Stimulated activated CD8-positive, alpha-beta memory T cell treated with anti-CD3 and anti-CD28 coated beads, Interleukin-7, amount 100 ng/mL, for 48 hours (primary cell): ENCODE data around the gene FILIP1L.

Experiments used
- DNase-seq, 2 donors: peaks; one replicate each; pipeline ENCODE4 v3.0.0-alpha.2; 2020; ENCODE audit warnings: low read depth in 1 of 2; ENCODE audit errors: extremely low read depth in 1 of 2

Gene FILIP1L

DNA sequence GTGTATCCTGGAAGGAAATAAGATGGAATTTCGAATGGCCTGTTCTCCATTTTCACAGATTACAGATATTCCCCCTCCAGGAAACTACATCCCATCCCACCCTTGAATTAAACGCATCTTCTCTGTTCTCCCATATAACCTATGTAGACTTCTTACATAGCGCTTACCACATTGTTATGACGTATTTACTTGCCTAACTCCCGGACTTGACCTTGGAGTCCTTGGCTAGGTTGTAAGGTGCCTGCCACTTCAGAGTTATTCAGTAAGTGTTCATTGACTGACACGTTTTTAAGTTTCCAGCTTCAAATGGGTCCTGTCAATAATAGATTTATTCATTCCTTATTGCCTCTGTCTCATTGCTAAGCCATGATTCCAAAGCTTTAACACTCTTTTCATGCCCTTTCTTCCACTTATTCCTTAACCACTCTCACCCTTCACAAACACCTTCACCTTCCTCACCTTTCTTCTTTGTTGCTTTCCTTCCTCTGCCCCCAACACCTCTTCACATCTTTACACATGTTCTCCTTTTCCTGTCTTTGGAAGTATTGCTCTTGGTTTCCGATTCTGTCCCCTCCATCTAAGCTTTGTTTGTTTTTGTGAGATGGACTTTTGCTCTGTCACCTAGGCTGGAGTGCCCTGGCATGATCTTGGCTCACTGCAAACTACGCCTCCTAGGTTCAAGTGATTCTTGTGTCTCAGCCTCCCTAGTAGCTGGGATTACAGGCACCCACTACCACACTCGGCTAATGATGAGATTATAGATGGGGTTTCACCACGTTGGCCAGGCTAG is 158.3 kb downstream of the FILIP1L start:
- no peak for DNase-seq

DNA sequence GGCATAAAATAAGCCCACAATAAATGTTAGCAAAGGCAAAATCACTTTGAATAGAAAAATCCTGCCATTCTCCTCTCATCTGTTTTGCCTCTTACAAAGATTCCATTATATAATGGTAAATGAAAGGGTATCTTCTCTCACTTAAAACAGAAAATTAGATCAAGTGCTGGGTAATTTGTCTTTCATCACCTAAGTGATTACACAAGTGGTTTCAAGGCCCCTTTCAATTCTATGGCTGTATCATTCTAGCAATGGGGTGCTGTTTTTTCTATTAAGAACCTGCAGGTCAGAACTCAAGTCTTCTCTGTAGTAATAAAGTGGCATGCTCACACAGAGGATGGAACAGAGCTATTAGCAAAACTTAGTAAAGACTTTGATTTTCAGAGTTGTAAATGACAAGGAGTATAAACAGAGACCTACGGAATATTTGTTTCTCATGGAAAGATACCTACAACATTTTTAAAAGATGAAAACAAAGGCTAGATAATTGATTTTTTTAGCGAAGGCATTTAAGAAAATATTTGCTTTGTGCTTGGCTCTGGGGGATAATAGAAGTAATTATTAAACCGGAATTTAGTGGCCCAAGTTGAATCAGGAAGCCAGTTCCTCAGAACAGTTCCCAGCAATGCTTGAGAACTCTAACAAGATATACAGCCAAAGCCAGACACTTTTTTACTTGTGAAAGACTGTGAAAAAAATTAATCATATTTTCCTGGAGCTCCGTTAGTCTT is 159.2 kb downstream of the FILIP1L start:
- no peak for DNase-seq

DNA sequence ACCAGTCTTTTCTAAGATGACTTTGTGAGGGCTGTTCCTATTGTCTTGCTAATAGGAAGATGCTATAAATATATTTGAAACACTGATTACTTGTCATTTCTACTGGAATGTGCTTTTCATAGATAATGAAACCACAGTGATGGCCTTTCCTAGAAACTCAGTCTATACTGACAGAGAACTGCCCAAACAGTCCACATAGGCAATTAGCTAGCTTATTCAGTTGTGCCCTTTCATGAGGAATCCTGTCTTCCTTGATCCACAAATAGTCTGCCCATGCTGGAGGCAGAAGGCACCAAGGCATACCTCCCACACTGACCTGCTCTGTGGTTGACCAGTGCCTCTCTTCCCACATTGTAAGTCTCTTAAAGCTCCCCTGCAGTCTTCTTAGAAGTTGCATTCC is 160.7 kb downstream of the FILIP1L start:
- no peak for DNase-seq

DNA sequence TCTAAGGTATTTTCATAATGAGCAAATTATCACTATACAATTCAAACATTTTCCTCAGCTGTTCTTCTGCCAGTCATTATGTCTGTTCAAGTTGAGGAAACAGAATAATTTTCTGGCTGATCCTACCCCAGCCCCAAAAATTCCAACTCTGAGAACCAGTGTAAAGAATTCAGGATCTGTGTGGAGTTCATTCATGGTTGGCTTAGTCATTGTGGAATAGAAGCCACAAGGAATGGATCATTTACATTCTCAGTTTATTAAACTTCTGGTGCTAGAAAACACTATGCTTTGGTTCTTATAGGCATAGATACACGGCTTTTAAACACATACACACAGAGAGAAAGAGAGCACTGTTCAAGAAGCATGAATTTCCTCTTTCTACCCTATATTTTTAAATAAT is 162.0 kb downstream of the FILIP1L start:
- DNase-seq = no peak

DNA sequence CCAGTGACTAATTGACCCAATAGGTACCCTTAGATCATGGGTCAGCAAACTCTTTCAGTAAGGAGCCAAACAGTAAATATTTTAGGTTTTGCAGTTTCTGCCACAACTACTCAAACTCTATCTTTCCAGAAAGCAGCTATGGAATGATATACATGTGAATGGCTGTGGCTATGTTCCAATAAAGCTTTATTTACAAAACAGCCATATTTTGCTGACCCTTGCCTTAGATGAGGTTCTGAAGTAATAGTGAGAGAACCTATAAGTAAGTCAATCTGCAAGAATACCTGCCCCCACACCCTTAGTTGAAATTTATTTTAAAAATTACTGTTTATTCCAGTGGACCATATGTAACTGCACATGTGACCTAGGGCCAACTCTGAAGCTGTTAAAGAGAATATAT is 162.6 kb downstream of the FILIP1L start:
- no peak for DNase-seq

DNA sequence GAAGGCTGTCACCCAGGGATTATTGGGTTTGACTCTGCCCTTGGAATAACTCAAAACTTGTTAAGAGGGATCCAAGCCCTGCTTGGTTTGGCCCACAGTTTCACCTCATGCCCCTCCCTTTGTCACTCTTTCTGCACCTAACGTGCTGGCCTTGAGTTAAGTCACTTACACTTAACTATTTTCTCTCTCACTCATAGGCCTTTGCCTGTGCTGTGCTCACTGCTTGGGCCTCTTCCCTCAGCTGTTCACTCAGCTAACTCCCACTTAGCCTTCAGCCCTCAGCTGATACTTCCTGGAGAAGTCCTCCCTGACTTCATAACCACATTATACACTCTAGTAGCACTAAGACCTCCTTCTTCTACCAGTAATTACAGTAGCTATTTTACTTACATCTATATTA is 163.4 kb downstream of the FILIP1L start:
- no peak for DNase-seq

DNA sequence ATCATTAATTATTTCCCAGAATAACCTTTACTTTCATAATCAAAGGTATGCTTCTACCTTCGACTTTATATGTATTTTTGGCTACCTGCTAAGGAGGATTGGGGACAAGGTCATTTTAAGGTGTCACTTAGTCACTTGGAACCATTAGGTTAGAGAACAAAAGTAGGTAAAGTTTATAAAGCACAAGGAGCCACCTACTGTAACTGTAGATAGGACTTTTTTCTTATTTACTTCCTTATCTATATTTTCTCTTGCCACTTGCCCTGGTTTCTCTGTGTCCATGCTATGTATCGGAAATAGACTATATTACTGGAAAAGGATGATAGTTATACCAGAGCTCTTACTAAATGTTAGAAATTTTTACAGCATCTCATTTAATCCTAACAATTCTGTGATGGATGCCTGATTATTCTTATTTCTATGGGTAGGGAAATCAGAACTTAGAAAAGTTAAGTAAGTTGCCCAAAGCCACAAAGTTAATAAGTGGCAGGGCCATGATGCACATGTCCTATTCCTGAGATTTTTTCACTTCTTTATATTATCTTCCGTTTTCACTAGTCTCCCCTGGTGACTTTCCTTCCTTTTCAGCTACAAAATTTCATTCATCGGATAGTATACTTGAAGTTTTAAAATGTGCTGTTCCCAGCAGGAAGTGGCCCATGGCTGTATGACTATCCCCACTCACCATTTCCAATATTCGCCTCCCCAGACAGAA is 164.2 kb downstream of the FILIP1L start:
- no peak for DNase-seq

DNA sequence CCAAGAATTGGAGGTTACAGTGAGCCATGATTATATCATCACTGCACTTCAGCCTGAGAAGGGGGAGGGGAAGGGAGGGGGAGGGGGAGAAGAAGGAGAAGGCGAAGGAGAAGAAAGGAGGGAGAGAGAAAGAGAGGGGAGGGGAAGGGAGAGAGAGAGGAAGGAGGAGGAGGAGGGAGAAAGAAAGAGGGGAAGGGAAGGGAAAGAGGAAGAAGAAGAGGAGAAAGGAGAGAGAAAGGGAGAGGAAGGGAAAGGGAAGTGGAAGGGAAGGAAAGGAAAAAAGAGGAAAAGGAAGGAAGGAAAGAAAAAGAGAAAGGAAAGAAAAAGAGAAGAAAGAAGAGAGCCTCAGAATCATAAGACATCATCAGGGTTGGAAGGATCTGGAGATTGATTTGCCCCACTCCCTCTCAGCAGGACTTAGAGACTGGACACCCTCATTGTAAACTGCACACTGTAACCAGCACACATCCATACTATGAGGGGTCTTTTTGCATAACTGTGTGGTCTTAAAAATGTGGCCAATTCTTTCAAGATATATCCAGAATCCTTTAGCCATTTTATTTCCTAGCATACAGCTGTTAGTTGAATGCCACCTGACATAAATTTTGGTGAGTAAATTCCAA is 165.7 kb downstream of the FILIP1L start:
- DNase-seq = no peak

DNA sequence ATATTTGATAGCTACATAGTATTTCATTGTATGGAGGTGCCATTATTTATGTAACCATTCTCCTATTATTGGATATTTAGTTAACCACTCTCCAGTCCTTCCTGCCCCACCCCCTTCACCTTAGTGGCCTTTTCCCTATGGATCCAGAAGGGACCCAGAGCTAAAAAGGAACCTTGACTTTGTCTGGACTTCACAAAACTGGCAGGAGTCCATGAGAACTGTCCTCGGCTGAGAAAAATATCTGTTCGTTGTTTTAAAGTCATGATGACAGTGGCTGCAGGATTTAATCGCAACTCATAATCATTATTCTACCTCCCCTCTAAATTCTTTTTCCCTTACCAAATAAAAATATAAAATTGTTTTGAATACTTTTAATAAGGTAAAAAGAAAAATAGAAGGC is 166.9 kb downstream of the FILIP1L start:
- DNase-seq = no peak

DNA sequence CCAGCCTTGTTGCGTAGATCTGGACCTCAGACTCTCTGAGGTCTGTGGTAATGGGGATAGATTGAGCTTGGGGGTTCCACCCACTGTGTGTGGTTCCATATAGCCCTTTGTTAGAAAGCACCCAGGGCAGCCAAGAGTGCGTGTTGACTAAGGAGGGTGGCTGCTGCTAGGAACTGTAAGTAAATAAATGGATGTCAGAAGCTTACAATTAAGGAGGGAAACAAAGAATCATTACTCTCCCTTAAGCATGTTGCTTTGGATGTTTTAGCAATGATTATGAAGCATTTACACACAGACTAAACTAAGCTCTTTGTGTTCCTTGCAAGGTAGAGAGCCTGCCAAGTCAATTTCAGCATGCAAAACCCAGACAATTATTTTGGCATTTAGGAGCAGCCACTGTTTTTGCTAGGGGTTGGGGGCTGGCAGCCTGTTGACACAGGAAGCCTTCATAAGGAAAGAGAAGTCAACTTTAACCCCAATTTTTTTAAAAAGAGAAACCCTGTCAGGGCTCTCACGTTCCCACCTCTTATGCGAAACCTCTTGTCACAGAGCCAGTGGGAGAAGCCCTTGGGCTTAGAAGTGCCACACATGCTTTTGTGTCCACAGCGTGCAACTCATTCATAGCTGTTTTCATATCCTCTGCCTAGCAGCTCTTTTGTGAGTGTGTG is 168.8 kb downstream of the FILIP1L start:
- no peak for DNase-seq

DNA sequence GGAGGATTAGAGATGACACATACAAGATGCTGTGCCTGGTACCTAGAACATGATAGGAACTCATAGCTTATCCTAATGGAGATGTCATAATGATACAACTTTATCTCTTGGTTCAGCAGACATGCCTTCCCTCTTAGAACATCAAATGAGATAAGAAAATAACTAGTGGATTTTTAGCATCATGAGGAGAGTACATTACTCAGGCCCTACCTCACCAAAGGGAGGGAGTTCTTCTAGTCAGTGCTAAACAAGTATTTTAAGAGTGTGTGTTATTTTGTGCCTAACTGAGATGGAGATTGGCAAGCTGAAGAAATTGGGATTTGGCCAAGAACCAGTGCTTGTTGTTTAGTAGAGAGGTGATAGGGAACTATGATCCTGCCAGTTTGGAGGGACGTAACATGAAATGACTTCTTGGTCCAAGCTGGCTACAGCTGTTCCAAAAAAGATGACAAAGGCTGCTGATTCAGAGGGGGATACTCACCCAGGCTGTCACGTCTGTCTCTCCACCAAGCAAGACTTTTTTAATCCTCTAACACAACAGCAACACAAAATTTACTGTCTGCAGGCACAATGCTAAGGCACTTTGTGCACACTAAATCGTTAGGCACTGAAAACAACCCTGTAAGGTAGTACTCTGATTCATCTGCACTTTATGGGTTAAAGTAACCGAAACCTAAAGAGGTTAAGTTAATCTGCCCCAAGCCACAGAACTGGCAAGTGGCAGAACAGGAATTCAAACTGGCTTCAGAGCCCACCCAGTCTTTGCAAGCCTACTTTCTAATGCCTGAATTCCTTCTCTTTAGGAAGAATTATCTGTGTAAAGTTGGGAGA is 170.2 kb downstream of the FILIP1L start:
- DNase-seq = no peak

DNA sequence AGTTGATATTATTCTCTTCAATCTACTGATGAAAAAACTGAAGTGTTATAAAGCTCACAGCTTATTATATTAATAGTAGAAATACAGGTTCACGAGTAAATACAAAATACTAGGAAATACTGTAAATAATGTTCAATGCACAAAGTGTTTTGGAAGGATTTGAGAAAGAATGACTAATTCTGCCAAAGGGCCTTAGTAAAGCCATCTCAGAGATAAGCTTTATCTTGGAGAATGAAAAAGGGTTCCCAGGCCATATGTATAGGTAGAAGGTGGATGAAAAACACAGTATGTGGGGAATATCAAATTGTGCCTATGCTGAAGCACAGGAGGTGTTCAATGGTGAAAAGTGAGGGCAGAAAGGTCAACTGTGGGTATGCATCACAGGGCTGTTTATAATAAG is 173.1 kb downstream of the FILIP1L start:
- DNase-seq = no peak

DNA sequence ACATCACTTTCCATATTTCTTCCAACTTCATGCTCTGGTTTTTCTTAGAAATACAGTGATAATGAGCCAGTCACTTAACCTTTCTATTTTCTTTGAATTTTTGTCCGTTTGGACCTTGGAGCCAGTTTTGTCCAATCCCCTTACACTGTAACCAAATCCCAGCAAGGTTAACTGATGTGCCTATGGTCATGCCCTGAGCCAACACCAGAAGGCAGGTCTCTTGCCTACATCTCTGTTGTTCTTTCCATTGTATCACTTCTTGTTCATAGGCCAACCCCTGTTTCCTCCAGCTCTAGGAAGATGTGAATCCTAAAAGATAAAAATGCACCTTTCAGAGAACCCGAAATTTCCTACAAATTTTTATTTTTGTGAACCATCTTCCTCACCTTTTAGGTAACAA is 174.0 kb downstream of the FILIP1L start:
- DNase-seq = no peak

DNA sequence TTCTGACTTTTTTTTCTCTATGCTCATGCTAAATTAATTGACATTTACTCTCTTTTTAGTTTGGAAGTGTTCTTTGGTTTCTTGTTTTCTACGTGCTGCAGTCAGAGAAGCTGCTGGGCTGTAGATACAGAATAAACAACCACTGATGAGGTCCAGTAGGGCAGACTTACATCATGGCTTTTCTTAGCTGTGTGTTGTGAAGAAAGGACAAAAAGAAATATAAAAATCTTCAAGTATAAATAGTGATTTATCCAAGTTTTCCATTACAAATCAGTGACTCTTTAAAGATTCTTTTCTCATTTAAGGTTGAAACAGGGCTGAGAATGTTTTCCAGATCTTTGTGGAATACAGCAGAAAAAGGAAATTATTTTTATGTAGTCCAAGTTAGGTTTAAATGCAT is 174.4 kb downstream of the FILIP1L start:
- no peak for DNase-seq

DNA sequence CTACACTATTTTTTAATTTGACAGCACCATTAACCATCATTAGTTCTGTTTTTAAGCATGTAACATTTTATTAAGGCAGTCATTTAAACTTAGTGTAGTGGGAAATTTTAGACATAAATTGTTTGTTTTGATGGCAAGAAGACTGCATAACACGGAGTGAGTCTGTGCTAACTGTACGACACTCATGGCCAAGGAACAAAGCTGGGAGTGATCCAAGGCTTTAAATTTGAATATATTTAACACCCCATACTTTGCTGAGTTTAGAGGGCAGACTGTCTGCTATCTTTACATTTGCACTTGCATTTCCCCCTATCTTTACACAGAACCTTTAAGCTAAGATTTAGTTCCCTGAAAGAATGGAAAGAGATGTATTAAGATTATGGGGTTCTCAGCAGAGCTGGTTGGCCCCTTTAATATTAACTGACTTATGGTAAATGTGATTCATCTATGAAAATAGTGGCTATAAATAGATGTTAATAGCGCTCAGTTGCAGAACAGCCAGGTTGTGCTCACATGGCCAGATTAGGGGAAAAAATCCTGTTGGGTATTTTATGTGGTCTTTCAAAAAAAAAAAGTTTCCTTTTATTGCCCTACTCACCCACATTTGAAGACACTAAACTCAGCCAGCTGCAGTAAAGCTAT is 175.9 kb downstream of the FILIP1L start:
- no peak for DNase-seq

DNA sequence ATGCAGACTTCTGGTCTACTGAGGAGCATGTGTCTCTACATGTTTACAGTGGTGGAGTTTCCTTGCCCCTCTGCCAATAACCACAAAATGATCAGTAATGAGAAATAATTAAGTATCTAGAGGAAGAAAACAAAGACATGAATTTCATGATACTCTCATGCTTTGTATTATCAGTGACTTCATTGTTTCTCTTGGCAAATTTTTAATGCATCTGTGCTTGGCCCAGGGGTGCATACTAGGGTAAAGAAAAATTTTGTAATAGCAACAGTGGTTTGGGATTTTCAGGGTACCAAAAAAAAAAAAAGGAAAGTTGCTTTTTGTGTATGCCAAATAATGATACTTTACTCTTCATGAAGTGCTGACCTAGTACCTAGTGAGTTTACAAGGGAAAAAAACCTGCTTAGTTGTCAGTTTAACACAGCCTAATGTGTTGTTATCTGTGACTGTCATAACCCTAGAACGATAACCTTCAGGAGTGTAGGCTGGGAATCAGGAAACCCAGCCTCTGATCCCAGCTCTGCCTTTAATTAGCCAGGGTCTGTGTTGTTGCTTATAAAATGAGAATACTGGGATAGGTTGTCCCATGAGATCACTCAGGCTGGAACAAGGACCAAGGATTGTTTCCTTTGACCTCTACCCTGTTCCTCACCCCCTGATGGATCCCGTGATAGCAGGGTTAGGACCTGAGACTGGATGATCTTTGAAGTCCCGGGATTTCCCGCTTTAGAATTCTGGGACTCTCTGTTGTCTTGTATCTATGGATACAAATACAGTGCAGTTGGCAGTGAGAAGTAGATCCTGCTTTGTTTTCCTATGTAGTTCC is 179.1 kb downstream of the FILIP1L start:
- no peak for DNase-seq

DNA sequence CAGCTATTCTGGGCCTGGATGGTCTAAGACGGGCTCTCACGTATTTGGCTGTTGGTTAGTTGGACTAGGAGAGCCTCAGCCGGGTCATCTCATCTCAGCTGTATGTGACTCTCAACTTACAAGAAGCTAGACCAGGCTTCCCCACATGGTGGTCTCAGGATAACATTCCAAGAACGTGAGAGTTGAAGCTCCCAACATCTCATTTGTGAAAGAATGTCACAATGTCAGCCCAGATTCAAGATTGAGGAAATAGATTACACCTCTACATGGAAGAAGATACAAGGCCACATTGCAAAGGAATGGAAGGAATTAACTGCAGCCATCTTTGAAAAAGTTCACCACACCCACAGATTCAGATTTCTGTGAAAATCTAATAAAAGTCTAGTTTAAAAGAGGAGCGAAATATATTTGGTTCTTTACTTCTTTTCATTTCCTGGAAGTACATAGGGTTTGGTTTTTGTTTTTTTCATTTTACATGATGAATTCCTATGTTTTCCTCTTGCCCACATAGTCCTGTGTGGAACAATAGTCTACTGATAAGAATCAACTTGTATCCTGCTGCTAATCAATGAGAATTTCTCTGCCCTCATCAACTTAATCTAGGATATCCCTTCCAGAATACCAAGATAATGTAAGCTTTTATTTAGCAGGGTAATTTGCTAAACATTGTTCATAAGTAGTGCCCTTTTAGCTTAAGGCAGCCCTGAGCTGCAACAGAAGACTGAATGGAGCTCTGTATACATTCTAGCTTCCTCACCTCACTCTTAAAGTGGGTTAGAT is 180.1 kb downstream of the FILIP1L start:
- no peak for DNase-seq

DNA sequence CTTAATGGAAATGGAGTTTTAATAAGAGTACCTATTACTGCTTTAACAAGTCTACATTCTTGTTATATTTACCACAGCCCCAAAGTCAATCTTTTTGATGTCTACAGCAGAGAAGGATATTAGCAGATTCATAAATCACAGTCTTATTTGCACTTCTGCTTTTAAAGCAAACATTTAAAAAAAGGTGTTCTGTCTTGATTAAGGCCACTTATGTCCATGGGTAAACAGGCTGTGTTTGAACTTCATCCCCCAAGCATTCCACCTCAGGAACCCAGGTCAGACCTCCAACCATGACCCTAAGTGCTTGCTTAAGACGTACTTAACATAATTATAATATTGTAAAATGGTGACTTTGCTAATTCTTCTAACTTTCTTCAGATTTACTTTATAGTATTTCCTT is 183.2 kb downstream of the FILIP1L start:
- DNase-seq = no peak
